Measurements from ENCODE around the gene DCLRE1B.
"Not testable (repeated sequence)": the region's sequence is repeated elsewhere in the genome, so short reads cannot be mapped to it uniquely, and the experiment has no call there.

DCLRE1B gene

DNA sequence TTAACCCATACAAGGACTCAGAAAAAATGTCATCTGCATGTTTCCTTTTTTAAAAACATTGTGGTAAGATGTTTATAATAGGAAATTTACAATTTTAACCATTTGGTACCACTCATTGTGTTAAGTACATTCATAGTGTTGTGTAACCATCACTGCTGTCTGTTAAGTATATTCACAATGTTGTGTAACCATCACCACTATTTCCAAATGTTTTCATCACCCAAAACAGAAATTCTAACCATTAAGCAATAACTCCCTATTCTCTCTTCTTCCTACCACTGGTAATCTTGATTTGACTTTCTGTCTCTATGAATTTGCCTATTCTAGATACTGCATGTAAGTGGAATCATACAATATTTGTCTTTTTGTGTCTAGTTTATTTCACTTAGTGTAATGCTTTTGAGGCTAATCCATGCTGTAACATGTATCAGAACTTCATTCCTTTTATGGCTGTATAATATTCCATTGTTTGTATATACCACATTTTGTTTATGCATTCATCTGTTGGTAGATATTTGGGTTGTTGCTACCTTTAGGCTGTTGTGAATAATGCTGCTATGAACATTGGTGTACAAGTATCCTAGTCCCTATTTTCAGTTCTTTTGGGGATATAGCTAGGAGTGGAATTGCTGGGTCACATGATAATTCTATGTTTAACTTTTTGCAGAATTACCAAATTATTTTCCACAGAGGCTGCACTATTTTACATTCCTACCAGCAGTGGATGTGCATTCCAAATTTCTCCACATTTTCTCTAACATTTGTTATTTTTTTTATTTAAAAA lies 38.1 kb downstream of the DCLRE1B start:
- Histone ChIP-seq H3K9ac (ENCODE audit: low read depth, low read length) (no peak overlapping the region), H3K4me1 (ENCODE audit: control insufficient read depth, insufficient read depth, low read length) (peaks cover 11% of the 10 kb centered on the region), H3K4me3 (ENCODE audit: low read length) (no peak overlapping the region), H3K36me3 (ENCODE audit: insufficient read depth, low read length) (peaks cover 31% of the 10 kb centered on the region), H3K27me3 (ENCODE audit: control insufficient read depth, insufficient read depth, low read length) (no peaks in the 10 kb centered on the region), H3K9me3 (replicated peaks; ENCODE audit: low read length) (no peaks in the 10 kb centered on the region), H3K4me2 (ENCODE audit: low read length) (no peak overlapping the region)

GRCh38 chr1:113945329-113945728 lies 40.2 kb downstream of the DCLRE1B start:
- H3K9ac ChIP-seq (ENCODE audit: low read depth, low read length): no peak overlapping the region
- peaks cover 15% of the 10 kb centered on the region for H3K4me1 ChIP-seq (ENCODE audit: control insufficient read depth, insufficient read depth, low read length)

GRCh38 chr1:113946112-113946511 lies 41.0 kb downstream of the DCLRE1B start:
- Histone ChIP-seq H3K4me3 (ENCODE audit: low read length) (no peak overlapping the region), H3K9ac (ENCODE audit: low read depth, low read length) (no peak overlapping the region), H3K4me1 (ENCODE audit: control insufficient read depth, insufficient read depth, low read length) (peaks cover 15% of the 10 kb centered on the region), H3K27me3 (ENCODE audit: control insufficient read depth, insufficient read depth, low read length) (no peaks in the 10 kb centered on the region), H3K36me3 (ENCODE audit: insufficient read depth, low read length) (peaks cover 22% of the 10 kb centered on the region), H3K4me2 (ENCODE audit: low read length) (no peak overlapping the region), H3K9me3 (replicated peaks; ENCODE audit: low read length) (no peaks in the 10 kb centered on the region)

More at GRCh38 chr1:113945329-113945728, 40.2 kb downstream of the DCLRE1B start:
- peaks cover 29% of the 10 kb centered on the region for H3K36me3 ChIP-seq (ENCODE audit: insufficient read depth, low read length)
- no peak overlapping the region for H3K4me2 ChIP-seq (ENCODE audit: low read length)
- H3K4me3 ChIP-seq (ENCODE audit: low read length): no peak overlapping the region
- no peaks in the 10 kb centered on the region for H3K27me3 ChIP-seq (ENCODE audit: control insufficient read depth, insufficient read depth, low read length)
- H3K9me3 ChIP-seq (replicated peaks; ENCODE audit: low read length): no peaks in the 10 kb centered on the region

GRCh38 chr1:113946678-113947387 lies 41.7 kb downstream of the DCLRE1B start:
- Histone ChIP-seq H3K4me2 (ENCODE audit: low read length) (no peak overlapping the region), H3K9ac (ENCODE audit: low read depth, low read length) (no peak overlapping the region), H3K4me1 (ENCODE audit: control insufficient read depth, insufficient read depth, low read length) (peaks cover 15% of the 10 kb centered on the region), H3K9me3 (replicated peaks; ENCODE audit: low read length) (no peaks in the 10 kb centered on the region), H3K4me3 (ENCODE audit: low read length) (no peak overlapping the region), H3K27me3 (ENCODE audit: control insufficient read depth, insufficient read depth, low read length) (no peaks in the 10 kb centered on the region), H3K36me3 (ENCODE audit: insufficient read depth, low read length) (peaks cover 18% of the 10 kb centered on the region)

DNA sequence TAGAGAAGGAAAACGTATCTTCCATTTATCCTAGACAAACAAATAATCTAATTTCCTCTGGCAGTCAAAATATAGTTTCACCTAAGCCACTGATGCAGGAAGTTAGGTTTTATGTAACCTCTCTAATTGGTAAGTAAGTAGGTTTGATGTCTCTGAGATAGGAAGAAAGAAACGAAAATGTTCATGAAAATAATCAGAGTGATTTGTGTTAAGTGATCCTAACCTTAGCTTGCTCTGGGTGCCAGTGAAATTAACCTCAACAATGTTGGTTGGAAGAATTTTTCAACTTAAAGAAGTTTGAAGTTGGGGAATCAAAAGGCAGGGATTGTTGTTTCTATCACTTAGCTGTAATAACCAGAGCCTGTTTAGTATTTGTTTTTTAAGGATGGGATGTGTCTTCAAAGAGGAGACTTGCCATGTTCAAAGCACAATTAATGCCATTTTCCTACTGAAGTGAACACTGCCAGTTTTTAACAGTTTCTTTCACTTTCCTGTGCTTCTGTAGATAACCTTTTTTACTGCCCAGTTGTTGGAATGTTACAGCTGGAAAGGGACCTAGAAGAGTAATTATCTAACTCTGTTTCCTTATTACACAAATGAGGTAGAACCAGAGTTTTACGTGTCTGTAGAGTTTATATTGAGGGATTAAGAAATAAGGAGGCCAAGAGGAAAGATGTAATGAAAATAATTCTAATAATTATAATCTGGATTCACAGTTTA lies 42.4 kb downstream of the DCLRE1B start:
- H3K4me1 ChIP-seq (ENCODE audit: control insufficient read depth, insufficient read depth, low read length): peaks cover 15% of the 10 kb centered on the region
- no peaks in the 10 kb centered on the region for H3K27me3 ChIP-seq (ENCODE audit: control insufficient read depth, insufficient read depth, low read length)
- H3K36me3 ChIP-seq (ENCODE audit: insufficient read depth, low read length): peaks cover 18% of the 10 kb centered on the region
- no peak overlapping the region for H3K4me3 ChIP-seq (ENCODE audit: low read length)
- no peak overlapping the region for H3K9ac ChIP-seq (ENCODE audit: low read depth, low read length)
- no peak overlapping the region for H3K4me2 ChIP-seq (ENCODE audit: low read length)
- H3K9me3 ChIP-seq (replicated peaks; ENCODE audit: low read length): no peaks in the 10 kb centered on the region

DNA sequence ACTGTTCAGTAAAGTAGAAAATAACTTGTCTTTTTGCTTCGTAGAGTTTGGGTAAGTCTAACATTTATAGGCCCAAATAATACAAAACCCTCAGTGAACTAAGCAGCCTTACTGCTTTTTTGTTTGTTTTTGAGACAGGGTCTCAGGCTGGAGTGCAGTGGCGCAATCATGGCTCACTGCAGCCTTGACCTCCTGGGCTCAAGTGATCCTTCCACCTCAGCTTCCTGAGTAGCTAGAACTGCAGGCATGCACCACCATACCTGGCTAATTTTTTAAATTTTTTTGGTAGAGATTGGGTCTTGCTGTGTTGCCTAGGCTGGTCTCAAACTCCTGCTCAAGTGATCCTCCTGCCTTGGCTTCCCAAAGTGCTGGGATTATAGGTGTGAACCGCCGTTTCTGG lies 43.0 kb downstream of the DCLRE1B start:
- peaks cover 13% of the 10 kb centered on the region for H3K36me3 ChIP-seq (ENCODE audit: insufficient read depth, low read length)
- H3K9ac ChIP-seq (ENCODE audit: low read depth, low read length); H3K4me2 ChIP-seq (ENCODE audit: low read length); H3K9me3 ChIP-seq (replicated peaks; ENCODE audit: low read length); H3K4me3 ChIP-seq (ENCODE audit: low read length); H3K27me3 ChIP-seq (ENCODE audit: control insufficient read depth, insufficient read depth, low read length): not testable (repeated sequence)
- peaks cover 15% of the 10 kb centered on the region for H3K4me1 ChIP-seq (ENCODE audit: control insufficient read depth, insufficient read depth, low read length)

DNA sequence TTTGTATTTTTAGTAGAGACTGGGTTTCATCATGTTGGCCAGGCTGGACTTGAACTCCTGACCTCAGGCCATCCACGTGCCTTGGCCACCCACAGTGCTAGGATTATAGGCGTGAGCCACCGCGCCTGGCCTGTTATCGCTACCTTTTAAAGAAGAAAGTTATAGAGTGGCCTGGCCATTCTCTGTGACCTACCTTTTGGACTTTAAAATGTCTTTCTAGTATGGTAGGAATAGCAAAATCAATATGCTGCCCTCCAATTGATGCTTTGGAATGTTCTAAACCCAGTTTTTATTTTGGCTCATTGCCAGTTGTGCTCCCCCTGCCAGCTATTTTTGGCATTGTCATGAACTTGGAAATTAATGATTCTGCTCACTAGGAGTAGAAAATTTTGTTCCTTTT lies 43.9 kb downstream of the DCLRE1B start:
- no peak overlapping the region for H3K4me3 ChIP-seq (ENCODE audit: low read length)
- peaks cover 15% of the 10 kb centered on the region for H3K4me1 ChIP-seq (ENCODE audit: control insufficient read depth, insufficient read depth, low read length)

GRCh38 chr1:113950908-113951307 lies 45.8 kb downstream of the DCLRE1B start:
- Histone ChIP-seq H3K4me1 (ENCODE audit: control insufficient read depth, insufficient read depth, low read length) (peaks cover 15% of the 10 kb centered on the region), H3K4me3 (ENCODE audit: low read length) (no peak overlapping the region), H3K36me3 (ENCODE audit: insufficient read depth, low read length) (peaks cover 17% of the 10 kb centered on the region), H3K9ac (ENCODE audit: low read depth, low read length) (no peak overlapping the region), H3K27me3 (ENCODE audit: control insufficient read depth, insufficient read depth, low read length) (no peaks in the 10 kb centered on the region), H3K9me3 (replicated peaks; ENCODE audit: low read length) (no peaks in the 10 kb centered on the region), H3K4me2 (ENCODE audit: low read length) (no peak overlapping the region)

More for the DNA sequence above, 43.9 kb downstream of the DCLRE1B start:
- Histone ChIP-seq H3K4me2 (ENCODE audit: low read length) (no peak overlapping the region), H3K36me3 (ENCODE audit: insufficient read depth, low read length) (peaks cover 9% of the 10 kb centered on the region), H3K27me3 (ENCODE audit: control insufficient read depth, insufficient read depth, low read length) (no peaks in the 10 kb centered on the region), H3K9me3 (replicated peaks; ENCODE audit: low read length) (no peaks in the 10 kb centered on the region), H3K9ac (ENCODE audit: low read depth, low read length) (no peak overlapping the region)

GRCh38 chr1:113951719-113952118 lies 46.6 kb downstream of the DCLRE1B start:
- Histone ChIP-seq H3K9me3 (replicated peaks; ENCODE audit: low read length) (no peaks in the 10 kb centered on the region), H3K36me3 (ENCODE audit: insufficient read depth, low read length) (peaks cover 22% of the 10 kb centered on the region), H3K27me3 (ENCODE audit: control insufficient read depth, insufficient read depth, low read length) (no peaks in the 10 kb centered on the region), H3K4me3 (ENCODE audit: low read length) (no peak overlapping the region), H3K9ac (ENCODE audit: low read depth, low read length) (no peak overlapping the region), H3K4me2 (ENCODE audit: low read length) (no peak overlapping the region), H3K4me1 (ENCODE audit: control insufficient read depth, insufficient read depth, low read length) (peaks cover 15% of the 10 kb centered on the region)

DNA sequence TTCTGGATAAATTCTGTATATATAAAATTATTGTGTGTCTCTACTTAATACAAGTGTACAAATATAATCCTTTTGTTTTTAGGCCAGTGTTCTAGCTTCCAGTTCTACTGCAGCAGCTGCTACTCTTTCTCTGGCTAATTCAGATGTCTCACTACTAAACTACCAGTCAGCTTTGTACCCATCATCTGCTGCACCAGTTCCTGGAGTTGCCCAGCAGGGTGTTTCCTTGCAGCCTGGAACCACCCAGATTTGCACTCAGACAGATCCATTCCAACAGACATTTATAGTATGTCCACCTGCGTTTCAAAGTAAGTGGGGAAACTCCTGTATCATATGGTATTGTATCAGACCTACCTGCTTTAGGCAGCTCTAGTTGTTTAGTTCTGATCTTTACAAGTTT lies 52.9 kb downstream of the DCLRE1B start:
- Histone ChIP-seq H3K4me1 (ENCODE audit: control insufficient read depth, insufficient read depth, low read length) (no peaks in the 10 kb centered on the region), H3K4me3 (ENCODE audit: low read length) (no peak overlapping the region), H3K36me3 (ENCODE audit: insufficient read depth, low read length) (peaks cover 60% of the 10 kb centered on the region), H3K27me3 (ENCODE audit: control insufficient read depth, insufficient read depth, low read length) (no peaks in the 10 kb centered on the region), H3K9me3 (replicated peaks; ENCODE audit: low read length) (no peaks in the 10 kb centered on the region), H3K9ac (ENCODE audit: low read depth, low read length) (no peak overlapping the region), H3K4me2 (ENCODE audit: low read length) (no peak overlapping the region)

- Histone ChIP-seq H3K36me3 (ENCODE audit: insufficient read depth, low read length) (peaks cover 62% of the 10 kb centered on the region), H3K27me3 (ENCODE audit: control insufficient read depth, insufficient read depth, low read length) (no peaks in the 10 kb centered on the region), H3K4me3 (ENCODE audit: low read length) (no peak overlapping the region), H3K9ac (ENCODE audit: low read depth, low read length) (no peak overlapping the region), H3K9me3 (replicated peaks; ENCODE audit: low read length) (no peaks in the 10 kb centered on the region), H3K4me1 (ENCODE audit: control insufficient read depth, insufficient read depth, low read length) (no peaks in the 10 kb centered on the region), H3K4me2 (ENCODE audit: low read length) (no peak overlapping the region)
These were observed 53.6 kb downstream of the DCLRE1B start for GRCh38 chr1:113958691-113959090.

Data from skeletal muscle satellite cell (primary cell).